ENCODE measurements around the gene FGGY.

- TF ChIP-seq EZH2phosphoT487 (conservative IDR thresholded peaks at IDR 0.05; ENCODE audit: low read length), result no peak
- no peak for TF ChIP-seq CTCF (IDR thresholded peaks at IDR 0.05; ENCODE audit: insufficient read depth, low read length, poor library complexity, severe bottlenecking)
These were observed 501.7 kb downstream of the FGGY start for GRCh38 chr1:59798600-59798999.
